Loucy (cell line): ENCODE data around the gene FUNDC2.

Experiments used
- EZH2phosphoT487 ChIP-seq: fragments of 200-600 bp; IDR thresholded peaks from 2 replicates; pipeline ENCODE4 v1.6.1; 2018; ENCODE audit warnings: antibody characterized with exemption, mild to moderate bottlenecking, moderate library complexity, borderline replicate concordance
- TF ChIP-seq, protein P1 (sequence below): fragments of 200-600 bp; sonication (generic); conservative IDR thresholded peaks from 2 replicates; pipeline ENCODE4 v1.5.1; 2014; ENCODE audit warnings: mild to moderate bottlenecking, antibody characterized with exemption, low read length

DNA sequence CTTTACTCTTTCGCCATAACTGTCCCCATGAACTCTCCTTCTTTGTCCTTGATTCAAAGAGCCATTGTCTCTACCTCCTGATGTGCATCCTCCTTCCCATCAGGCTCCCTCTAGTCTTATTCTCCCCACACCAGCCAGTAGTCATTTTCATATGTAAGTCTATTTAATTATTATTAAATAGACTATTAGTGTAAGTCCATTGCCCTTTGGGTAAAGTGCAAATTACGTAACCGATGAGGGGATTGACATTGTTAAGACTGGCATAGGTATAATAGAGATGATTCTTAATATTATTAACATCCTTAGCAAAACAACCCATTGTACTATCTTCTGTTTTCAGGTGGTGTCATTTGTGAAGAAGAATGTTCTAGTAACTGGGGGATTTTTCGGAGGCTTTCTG, 27.6 kb downstream of the FUNDC2 start:
- no peak for TF ChIP-seq EZH2phosphoT487
- TF ChIP-seq, protein P1, sequence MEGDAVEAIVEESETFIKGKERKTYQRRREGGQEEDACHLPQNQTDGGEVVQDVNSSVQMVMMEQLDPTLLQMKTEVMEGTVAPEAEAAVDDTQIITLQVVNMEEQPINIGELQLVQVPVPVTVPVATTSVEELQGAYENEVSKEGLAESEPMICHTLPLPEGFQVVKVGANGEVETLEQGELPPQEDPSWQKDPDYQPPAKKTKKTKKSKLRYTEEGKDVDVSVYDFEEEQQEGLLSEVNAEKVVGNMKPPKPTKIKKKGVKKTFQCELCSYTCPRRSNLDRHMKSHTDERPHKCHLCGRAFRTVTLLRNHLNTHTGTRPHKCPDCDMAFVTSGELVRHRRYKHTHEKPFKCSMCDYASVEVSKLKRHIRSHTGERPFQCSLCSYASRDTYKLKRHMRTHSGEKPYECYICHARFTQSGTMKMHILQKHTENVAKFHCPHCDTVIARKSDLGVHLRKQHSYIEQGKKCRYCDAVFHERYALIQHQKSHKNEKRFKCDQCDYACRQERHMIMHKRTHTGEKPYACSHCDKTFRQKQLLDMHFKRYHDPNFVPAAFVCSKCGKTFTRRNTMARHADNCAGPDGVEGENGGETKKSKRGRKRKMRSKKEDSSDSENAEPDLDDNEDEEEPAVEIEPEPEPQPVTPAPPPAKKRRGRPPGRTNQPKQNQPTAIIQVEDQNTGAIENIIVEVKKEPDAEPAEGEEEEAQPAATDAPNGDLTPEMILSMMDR, result no peak
